Activated naive CD8-positive, alpha-beta T cell treated with anti-CD3 and anti-CD28 coated beads, Interleukin-2, amount 50 U/mL, for 24 hours (primary cell): ENCODE data around the gene NCK2.
"Not testable (repeated sequence)": the region's sequence is repeated elsewhere in the genome, so short reads cannot be mapped to it uniquely, and the experiment has no call there.

Source experiments
- ATAC-seq: fragments of 150-1000 bp; cut with Tn5 transposase; one replicate; pipeline ENCODE4 v1.10.0; 2021
- DNase-seq: peaks from one replicate; pipeline ENCODE4 v3.0.0; 2021
- H3K27ac Mint-ChIP-seq: one replicate; pipeline ENCODE4 v1.8.0; 2021; ENCODE audit warnings: mild to moderate bottlenecking, mixed read lengths
- H3K27me3 Mint-ChIP-seq: one replicate; pipeline ENCODE4 v1.8.0; 2021; ENCODE audit warnings: mixed read lengths
- H3K36me3 Mint-ChIP-seq: one replicate; pipeline ENCODE4 v1.8.0; 2021; ENCODE audit warnings: low read depth, mixed read lengths
- H3K4me1 Mint-ChIP-seq: one replicate; pipeline ENCODE4 v1.8.0; 2021; ENCODE audit warnings: mixed read lengths
- H3K4me3 Mint-ChIP-seq: one replicate; pipeline ENCODE4 v1.8.0; 2021; ENCODE audit warnings: mild to moderate bottlenecking, moderate library complexity, mixed read lengths
- H3K9me3 Mint-ChIP-seq: one replicate; pipeline ENCODE4 v1.8.0; 2021; ENCODE audit warnings: mixed read lengths

NCK2 gene

DNA sequence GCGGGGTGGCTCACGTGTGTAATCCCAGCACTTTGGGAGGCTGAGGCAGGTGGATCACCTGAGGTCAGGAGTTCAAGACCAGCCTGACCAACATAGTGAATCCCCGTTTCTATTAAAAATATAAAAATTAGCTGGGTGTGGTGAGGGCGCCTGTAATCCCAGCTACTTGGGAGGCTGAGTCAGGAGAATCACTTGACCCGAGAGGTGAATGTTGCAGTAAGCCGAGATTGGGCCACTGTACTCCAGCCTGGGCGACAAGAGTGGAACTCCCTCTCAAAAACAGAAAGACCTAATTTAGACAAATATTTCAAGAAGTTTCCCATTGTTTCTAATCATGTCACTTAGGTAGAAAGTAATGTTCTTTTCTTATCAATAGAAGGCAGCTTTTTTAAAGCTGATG lies 26.6 kb downstream of the NCK2 start:
- Mint-ChIP-seq H3K36me3 (peaks cover 41% of the 10 kb centered on the region), H3K27ac (peak overlapping the region; percentile 92), H3K4me1 (peaks cover 98% of the 10 kb centered on the region)
- not testable (repeated sequence) for ATAC-seq, H3K4me3 Mint-ChIP-seq, DNase-seq, H3K9me3 Mint-ChIP-seq, H3K27me3 Mint-ChIP-seq

DNA sequence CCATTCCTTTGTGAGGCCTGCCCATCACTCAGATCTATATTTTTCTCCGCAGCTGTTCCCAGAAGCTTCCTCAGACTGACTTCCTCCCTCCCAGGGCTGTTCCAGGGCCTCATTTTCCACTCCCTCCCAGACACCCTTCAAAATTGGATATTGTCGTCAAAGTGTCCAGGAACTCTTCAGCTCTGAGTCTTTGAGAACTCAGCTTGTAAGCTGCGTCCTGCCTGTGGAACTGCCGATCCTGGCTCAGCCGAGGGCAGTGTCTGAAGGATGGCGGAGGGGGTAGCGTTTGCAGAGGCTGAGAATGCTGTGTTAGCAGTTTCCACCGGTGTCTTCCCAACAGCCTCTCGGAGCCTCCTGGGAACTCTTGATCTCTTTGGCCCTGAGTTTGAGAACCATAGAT lies 27.1 kb downstream of the NCK2 start:
- peaks cover 98% of the 10 kb centered on the region for H3K4me1 Mint-ChIP-seq
- no peak overlapping the region for H3K4me3 Mint-ChIP-seq
- H3K27ac Mint-ChIP-seq: peak overlapping the region; percentile 92
- H3K27me3 Mint-ChIP-seq: no peaks in the 10 kb centered on the region
- H3K36me3 Mint-ChIP-seq: peaks cover 37% of the 10 kb centered on the region
- H3K9me3 Mint-ChIP-seq: no peaks in the 10 kb centered on the region
- no peak for DNase-seq
- no peak for ATAC-seq

DNA sequence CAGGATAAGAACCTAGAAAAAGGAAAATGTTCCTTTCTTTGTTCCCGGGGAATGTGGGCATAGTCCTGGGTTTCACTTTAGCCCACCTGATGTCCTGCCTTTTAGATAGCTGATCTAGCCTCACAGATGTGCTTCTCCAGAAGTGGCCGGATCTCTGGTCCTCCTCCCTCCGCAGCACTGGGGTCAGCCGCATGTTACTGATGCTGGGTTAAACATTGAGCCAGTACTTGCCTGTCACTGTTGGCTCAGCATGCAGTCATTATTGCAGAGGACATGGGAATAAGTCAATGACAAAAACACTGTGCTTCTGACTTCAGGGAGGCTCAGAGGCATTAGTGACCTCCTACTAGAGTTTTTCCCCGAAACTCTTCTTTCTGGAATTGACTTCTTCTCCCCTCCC lies 27.6 kb downstream of the NCK2 start:
- Mint-ChIP-seq H3K4me3 (no peak overlapping the region), H3K9me3 (no peaks in the 10 kb centered on the region), H3K36me3 (peaks cover 32% of the 10 kb centered on the region), H3K27me3 (no peaks in the 10 kb centered on the region), H3K4me1 (peaks cover 98% of the 10 kb centered on the region), H3K27ac (peak overlapping the region; percentile 92)
- DNase-seq (no peak), ATAC-seq (no peak)

DNA sequence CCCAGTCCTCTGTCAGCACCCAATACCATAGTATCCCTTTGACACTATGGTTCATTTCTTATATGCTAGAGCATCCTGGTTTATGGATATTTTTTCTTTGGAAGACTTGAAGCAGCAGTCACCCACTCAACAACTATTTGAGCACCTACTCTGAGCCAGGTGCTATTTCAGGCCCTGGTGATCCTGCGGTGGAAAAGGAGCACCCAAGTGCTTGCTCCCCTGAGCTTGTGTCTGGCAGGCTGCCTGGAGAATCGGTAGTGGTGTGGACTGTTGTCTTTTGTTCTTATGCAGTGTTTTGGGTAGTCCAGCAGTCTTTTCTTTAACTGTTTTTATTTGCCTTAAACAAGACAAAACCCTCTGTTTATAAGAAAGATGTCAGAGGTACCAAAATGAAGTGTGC lies 28.9 kb downstream of the NCK2 start:
- peaks cover 98% of the 10 kb centered on the region for H3K4me1 Mint-ChIP-seq
- ATAC-seq: no peak
- peaks cover 21% of the 10 kb centered on the region for H3K36me3 Mint-ChIP-seq
- no peaks in the 10 kb centered on the region for H3K9me3 Mint-ChIP-seq
- H3K4me3 Mint-ChIP-seq: peak overlapping the region; percentile 33
- peak overlapping the region; percentile 92 for H3K27ac Mint-ChIP-seq
- no peak for DNase-seq
- no peaks in the 10 kb centered on the region for H3K27me3 Mint-ChIP-seq

DNA sequence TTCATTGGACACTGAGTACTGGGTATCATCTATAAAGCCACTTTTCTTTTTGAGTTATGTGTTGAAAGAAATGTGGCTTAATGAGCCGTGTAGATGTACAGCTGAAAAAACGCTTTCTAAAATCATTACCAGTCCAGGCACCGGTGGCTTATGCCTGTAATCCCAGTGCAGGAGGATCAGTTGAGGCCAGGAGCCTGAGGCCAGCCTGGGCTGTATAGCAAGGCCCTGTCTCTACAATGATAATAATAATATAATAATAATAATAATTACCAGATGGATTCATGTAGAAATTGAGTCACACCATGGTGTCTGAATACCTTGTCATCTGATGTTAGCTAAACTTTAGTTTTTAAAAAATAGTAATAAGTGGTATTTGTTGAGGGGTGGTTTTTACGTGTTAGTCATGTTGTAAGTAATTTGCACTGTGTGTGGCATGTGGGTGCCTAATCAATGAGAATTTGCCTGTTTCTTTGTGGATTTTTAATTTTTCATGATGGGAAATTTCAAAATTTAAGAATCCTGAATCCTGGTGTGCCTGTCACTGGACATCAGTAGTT lies 30.1 kb downstream of the NCK2 start:
- no peaks in the 10 kb centered on the region for H3K27me3 Mint-ChIP-seq
- H3K9me3 Mint-ChIP-seq: no peaks in the 10 kb centered on the region
- DNase-seq (no peak), ATAC-seq (no peak)
- H3K27ac Mint-ChIP-seq: peak overlapping the region; percentile 92
- peak overlapping the region; percentile 72 for H3K4me3 Mint-ChIP-seq
- H3K36me3 Mint-ChIP-seq: peaks cover 23% of the 10 kb centered on the region
- peaks cover 96% of the 10 kb centered on the region for H3K4me1 Mint-ChIP-seq

DNA sequence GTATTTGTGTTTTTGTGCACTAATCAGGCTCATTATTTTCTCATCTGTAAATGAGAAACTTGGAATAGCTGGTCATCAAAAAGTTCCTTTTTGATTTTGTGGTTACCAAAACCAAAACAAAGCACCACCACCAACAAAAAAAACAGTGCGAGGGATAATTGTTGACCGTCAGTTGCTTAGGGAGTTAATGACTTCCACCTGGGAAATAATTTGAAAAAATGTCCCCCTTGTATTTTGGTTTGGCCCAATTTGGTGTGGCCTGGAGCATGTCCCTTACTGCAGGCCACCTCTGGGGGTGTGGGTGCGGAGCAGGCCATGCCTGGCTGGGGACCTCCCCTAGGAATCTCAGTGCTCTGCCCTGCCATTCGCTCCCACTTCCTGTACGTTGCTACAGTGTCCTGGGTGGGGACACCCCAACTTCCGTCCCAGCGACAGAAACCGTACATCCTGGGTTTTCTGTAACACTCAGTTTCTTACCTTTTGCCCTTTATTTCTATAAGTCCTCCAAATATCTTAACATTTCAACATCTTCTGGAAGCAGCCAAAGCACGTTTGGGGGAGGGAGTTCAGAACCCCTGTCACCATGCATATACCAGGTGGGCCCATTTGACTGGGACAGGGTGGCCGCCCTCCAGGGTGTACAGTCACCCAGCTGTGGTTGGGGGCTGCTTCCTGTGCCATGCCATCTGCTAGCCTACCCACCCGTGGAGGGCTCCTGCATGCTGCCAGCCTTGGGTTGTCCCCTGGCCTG lies 31.3 kb downstream of the NCK2 start:
- peak; percentile 77 for ATAC-seq
- Mint-ChIP-seq H3K36me3 (peaks cover 29% of the 10 kb centered on the region), H3K4me1 (peaks cover 96% of the 10 kb centered on the region)

DNA sequence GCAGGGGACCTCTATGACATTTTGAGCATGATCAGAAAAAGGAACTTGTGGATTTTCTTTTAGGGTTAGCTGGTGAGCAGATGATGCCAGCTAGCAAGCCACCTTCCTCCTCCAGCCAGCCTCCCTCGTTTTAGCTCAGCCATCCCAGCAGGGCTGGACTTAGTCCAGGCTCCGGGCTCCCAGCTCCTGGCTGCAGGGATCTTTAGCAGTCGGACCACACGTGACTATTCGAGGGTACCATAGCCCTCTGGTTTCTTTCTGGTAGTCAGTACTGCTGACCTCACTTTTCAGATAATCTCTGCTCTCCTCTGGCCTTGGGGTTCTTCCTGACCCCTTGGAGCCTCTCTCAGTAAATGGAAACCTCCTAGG lies 31.8 kb downstream of the NCK2 start:
- no peaks in the 10 kb centered on the region for H3K27me3 Mint-ChIP-seq
- peak overlapping the region; percentile 72 for H3K4me3 Mint-ChIP-seq
- H3K4me1 Mint-ChIP-seq: peaks cover 97% of the 10 kb centered on the region
- DNase-seq: no peak
- peaks cover 34% of the 10 kb centered on the region for H3K36me3 Mint-ChIP-seq
- H3K9me3 Mint-ChIP-seq: no peaks in the 10 kb centered on the region
- peak overlapping the region; percentile 92 for H3K27ac Mint-ChIP-seq
- ATAC-seq: no peak

More for the DNA sequence above, 31.3 kb downstream of the NCK2 start:
- peak; percentile 57 for DNase-seq
- H3K27me3 Mint-ChIP-seq: no peaks in the 10 kb centered on the region
- H3K9me3 Mint-ChIP-seq: no peaks in the 10 kb centered on the region
- peak overlapping the region; percentile 72 for H3K4me3 Mint-ChIP-seq
- peak overlapping the region; percentile 92 for H3K27ac Mint-ChIP-seq

DNA sequence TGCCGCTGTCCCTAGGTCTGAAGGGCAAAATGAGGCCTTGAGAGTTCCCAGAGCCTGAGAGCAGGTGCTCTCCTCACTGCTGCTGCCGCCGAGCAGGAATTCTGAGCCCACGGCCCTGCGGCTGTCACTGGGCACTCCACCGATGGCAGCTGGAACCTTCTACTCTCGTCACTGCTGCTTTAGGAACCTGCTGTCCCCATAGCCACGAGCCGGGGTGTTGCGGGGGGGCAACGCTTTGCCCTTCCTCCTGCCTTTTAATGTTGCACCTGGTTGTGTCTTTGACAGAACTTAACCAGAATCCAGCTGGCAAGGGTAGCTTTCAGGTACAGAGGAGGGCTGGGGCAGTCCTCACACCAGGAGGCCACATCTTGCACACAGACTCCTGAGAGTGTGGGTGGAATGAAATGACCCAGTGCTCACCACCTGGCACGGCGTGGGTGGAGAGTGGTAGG lies 32.3 kb downstream of the NCK2 start:
- peaks cover 34% of the 10 kb centered on the region for H3K36me3 Mint-ChIP-seq
- no peaks in the 10 kb centered on the region for H3K9me3 Mint-ChIP-seq
- H3K27me3 Mint-ChIP-seq: no peaks in the 10 kb centered on the region
- DNase-seq: no peak
- ATAC-seq: peak; percentile 13
- peak overlapping the region; percentile 72 for H3K4me3 Mint-ChIP-seq
- H3K4me1 Mint-ChIP-seq: peaks cover 98% of the 10 kb centered on the region
- H3K27ac Mint-ChIP-seq: peak overlapping the region; percentile 92

DNA sequence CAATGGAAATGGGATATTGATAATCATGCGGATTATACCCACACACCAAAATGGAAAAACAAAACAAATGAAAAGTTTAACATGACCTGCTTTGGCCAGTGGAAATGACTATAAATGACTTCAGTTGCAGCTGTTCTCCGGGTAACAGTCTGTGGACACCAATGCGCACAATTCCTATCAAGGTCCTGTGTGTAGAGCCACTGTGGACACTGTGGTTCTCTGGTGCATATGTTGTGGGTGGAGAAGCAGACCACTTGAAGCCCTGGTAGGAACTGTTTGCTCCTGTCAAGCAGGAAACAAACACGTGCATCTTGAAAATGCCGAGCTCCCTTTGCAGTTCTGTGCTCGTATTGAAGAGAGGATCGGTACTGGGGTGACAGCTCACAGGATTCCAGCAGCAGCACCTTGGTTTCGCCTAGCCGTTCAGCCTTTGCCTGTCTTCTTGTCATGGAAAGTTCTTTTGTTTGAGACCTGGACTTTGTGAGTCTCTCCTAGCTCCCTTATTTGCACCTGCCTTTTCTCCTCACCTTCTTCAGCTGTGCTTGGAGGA lies 32.9 kb downstream of the NCK2 start:
- Mint-ChIP-seq H3K27me3 (no peaks in the 10 kb centered on the region), H3K27ac (peak overlapping the region; percentile 92), H3K4me3 (peak overlapping the region; percentile 72), H3K9me3 (no peaks in the 10 kb centered on the region), H3K36me3 (peaks cover 32% of the 10 kb centered on the region), H3K4me1 (peaks cover 98% of the 10 kb centered on the region)
- ATAC-seq (no peak), DNase-seq (no peak)

DNA sequence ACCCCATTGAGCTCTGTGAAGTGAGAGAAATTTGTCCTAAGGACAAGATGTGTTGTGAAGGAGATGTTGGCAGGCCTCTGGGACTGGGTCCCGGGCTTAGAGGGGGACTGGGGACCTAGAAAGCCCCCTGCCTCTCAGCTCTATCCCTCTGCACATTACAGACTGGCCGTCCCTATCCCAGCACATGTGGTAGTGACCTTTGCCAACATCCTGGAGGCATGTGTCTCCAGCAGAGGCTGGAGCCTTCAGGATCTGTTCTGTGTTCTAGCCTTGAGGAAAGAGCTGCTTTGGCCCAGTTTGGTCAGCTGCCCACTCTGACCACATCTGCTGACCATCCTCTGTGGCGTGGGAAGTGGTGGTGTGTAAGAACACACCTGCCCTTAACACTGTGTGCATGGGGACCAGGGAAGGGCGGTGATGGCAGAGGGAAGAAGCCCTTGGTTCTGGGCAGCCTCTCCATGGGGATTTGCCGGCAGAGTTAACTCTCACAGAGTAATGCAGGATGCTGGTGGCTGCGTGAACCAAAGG lies 33.4 kb downstream of the NCK2 start:
- no peak for DNase-seq
- H3K4me1 Mint-ChIP-seq: peaks cover 98% of the 10 kb centered on the region
- H3K27ac Mint-ChIP-seq: peak overlapping the region; percentile 92
- peak overlapping the region; percentile 72 for H3K4me3 Mint-ChIP-seq
- no peaks in the 10 kb centered on the region for H3K27me3 Mint-ChIP-seq
- no peak for ATAC-seq
- H3K9me3 Mint-ChIP-seq: no peaks in the 10 kb centered on the region
- peaks cover 30% of the 10 kb centered on the region for H3K36me3 Mint-ChIP-seq

DNA sequence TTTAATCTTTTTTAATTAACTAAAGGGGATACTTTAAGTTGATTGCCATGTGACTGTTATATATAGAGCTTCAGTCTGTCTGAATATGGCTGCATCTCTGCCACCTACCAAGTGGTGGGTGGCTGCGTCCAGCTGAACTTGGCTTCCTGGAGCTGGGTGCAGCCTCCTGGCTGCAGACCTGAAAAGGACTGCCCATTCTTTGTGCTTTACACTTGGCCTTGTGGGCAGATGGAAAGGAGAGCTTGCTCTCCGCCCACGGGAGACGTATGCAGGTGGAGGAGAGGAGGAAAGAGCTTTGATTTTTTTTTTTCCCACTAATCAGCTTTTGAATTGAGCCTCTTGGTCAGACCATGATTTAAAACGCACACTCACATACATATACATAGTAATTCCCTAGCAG lies 34.7 kb downstream of the NCK2 start:
- Mint-ChIP-seq H3K27ac (peak overlapping the region; percentile 78), H3K4me3 (peak overlapping the region; percentile 28), H3K27me3 (no peaks in the 10 kb centered on the region), H3K36me3 (peaks cover 21% of the 10 kb centered on the region), H3K9me3 (no peaks in the 10 kb centered on the region), H3K4me1 (peaks cover 98% of the 10 kb centered on the region)
- ATAC-seq (no peak), DNase-seq (no peak)

DNA sequence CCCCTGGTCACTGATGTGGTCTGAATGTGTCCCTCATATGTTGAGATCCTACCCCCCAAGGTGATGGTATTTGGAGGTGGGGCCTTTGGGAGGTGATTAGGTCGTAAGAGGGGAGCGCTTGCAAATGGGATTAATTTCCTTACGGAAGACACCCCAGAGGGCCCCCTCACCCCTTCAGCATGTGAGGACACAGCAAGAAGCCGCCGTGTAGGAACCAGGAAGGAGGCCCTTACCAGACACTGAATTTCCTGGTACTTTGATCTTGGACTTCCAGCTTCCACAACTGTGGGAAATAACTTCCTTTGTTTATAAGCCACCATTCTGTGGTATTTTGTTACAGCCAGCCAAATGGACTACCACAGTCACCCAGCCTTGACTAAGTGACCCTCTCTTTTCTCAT lies 35.9 kb downstream of the NCK2 start:
- DNase-seq: no peak
- Mint-ChIP-seq H3K36me3 (peaks cover 17% of the 10 kb centered on the region), H3K27ac (peak overlapping the region; percentile 81), H3K4me1 (peaks cover 97% of the 10 kb centered on the region), H3K4me3 (peak overlapping the region; percentile 53), H3K9me3 (no peaks in the 10 kb centered on the region), H3K27me3 (no peaks in the 10 kb centered on the region)
- no peak for ATAC-seq

DNA sequence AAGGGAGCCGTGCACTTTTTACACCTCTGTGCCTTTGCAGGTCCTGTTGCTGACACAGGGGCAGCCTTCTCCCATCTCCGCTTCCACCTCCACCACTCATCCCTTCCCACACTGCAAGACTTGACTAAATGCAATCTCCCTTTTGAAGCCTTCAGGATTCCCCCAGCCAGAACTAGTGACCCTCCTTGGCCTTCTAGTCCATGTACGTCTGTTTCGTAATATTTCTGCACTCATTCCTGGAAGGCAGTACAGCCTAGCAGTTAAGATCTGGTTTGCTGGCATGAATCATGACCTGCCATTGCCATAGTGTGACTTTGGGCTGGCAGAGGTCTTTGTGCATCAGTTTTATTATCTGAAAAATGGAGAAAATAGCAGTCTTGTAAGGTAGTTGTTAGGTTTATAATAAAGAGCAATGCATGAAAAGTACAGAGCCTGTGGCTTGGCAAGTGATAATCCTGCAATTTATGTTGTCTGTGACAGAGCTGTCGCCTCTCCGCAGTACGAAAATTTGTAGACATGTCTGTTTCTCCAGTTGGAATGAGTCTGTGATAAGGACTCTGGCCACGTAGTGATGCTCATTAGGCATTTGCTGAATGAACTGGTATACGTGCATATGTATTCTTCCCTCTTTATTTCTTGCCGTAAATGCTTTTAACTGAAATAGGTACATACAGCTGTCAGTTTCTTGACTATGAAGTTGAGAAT lies 36.7 kb downstream of the NCK2 start:
- peaks cover 20% of the 10 kb centered on the region for H3K36me3 Mint-ChIP-seq
- no peak for ATAC-seq
- no peak for DNase-seq
- H3K27me3 Mint-ChIP-seq: no peaks in the 10 kb centered on the region
- H3K27ac Mint-ChIP-seq: peak overlapping the region; percentile 81
- H3K9me3 Mint-ChIP-seq: no peaks in the 10 kb centered on the region
- peaks cover 97% of the 10 kb centered on the region for H3K4me1 Mint-ChIP-seq
- peak overlapping the region; percentile 19 for H3K4me3 Mint-ChIP-seq

DNA sequence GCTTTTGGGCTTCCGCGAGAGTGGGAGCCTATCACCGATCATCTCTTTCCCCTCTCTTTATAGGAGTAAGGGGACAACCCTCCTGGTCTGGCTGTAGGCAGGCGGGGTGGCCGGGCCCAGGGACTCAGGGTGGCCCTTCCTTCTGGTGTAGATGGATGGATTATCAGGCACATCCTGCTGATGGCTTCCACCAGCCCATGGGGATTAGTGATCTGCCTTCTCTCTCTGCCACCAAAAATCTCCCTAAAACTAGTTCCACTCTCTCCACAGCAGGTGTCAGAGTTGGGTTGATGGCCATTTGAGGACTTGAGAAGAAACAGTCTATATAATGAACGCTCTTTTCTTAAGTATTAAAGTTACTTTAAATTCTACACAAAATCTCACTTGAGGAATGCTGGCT lies 37.4 kb downstream of the NCK2 start:
- Mint-ChIP-seq H3K4me3 (peak overlapping the region; percentile 62), H3K27me3 (no peaks in the 10 kb centered on the region), H3K4me1 (peaks cover 97% of the 10 kb centered on the region), H3K36me3 (peaks cover 23% of the 10 kb centered on the region), H3K9me3 (no peaks in the 10 kb centered on the region), H3K27ac (peak overlapping the region; percentile 81)
- ATAC-seq (no peak), DNase-seq (no peak)
